K562 (cell line): ENCODE data around the gene FBLIM1. TPM values are rescaled to one million over a fixed set of nuclear protein-coding genes. Genes with fewer than 3 reads are reported as not detected.
A peak's percentile ranks its signal among the peaks of the same experiment; 100 is the strongest.

ENCODE experiments used
- BACH1 ChIP-seq: fragments of 200-800 bp; sonication (Bioruptor generic); IDR thresholded peaks from 2 replicates; pipeline ENCODE4 v1.6.1; 2016; ENCODE audit warnings: missing genetic modification characterization, missing compliant biosample characterization
- CC2D1A ChIP-seq: fragments of 450-650 bp; IDR thresholded peaks from 2 replicates; pipeline ENCODE4 v1.6.1; 2017; ENCODE audit warnings: mild to moderate bottlenecking
- CHD1 ChIP-seq: fragments of 200-600 bp; sonication (generic); IDR thresholded peaks from one replicate; pipeline ENCODE4 v1.6.1; 2012; ENCODE audit warnings: mild to moderate bottlenecking, moderate library complexity, low read length, inconsistent platforms
- DPF2 ChIP-seq: fragments of 450-650 bp; IDR thresholded peaks from 2 replicates; pipeline ENCODE4 v1.6.1; 2016
- EP400 ChIP-seq: fragments of 450-650 bp; IDR thresholded peaks from 2 replicates; pipeline ENCODE4 v1.6.1; 2017; ENCODE audit warnings: antibody characterized with exemption, mild to moderate bottlenecking, moderate library complexity
- EZH2 ChIP-seq: IDR thresholded peaks from 2 replicates; pipeline ENCODE4 v1.6.1; 2012; ENCODE audit warnings: low read depth, mild to moderate bottlenecking, inconsistent platforms, low read length, borderline replicate concordance
- GABPB2 ChIP-seq: fragments of 250-450 bp; sonication (Bioruptor Pico); conservative IDR thresholded peaks from 2 replicates; pipeline ENCODE4 v1.5.1; 2021; ENCODE audit warnings: mild to moderate bottlenecking
- HEY1 ChIP-seq: fragments of 250-450 bp; sonication (Bioruptor Pico); IDR thresholded peaks from 2 replicates; pipeline ENCODE4 v1.5.0; 2020; ENCODE audit warnings: mild to moderate bottlenecking, moderate library complexity, borderline replicate concordance
- MCM5 ChIP-seq: fragments of 450-650 bp; IDR thresholded peaks from 2 replicates; pipeline ENCODE4 v1.6.1; 2016; ENCODE audit warnings: low read depth
- NCOR1 ChIP-seq: fragments of 450-650 bp; IDR thresholded peaks from 2 replicates; pipeline ENCODE4 v1.6.1; 2016; ENCODE audit warnings: mild to moderate bottlenecking, moderate library complexity
- NKRF ChIP-seq: fragments of 450-650 bp; IDR thresholded peaks from 2 replicates; pipeline ENCODE4 v1.6.1; 2016; ENCODE audit warnings: borderline replicate concordance
- NR4A1 ChIP-seq, 2 experiments: fragments of 250-450 bp in 1 of 2; fragments of 450-650 bp in 1 of 2; sonication (Bioruptor Pico) in 1 of 2; IDR thresholded peaks; 2 replicates each; pipeline versions ENCODE4 v1.4.0 to v1.6.1; 2016 to 2020; ENCODE audit warnings: mild to moderate bottlenecking in 2 of 2, missing compliant biosample characterization in 1 of 2, missing genetic modification characterization in 1 of 2, moderate library complexity in 1 of 2
- RB1 ChIP-seq: fragments of 450-650 bp; IDR thresholded peaks from 2 replicates; pipeline ENCODE4 v1.6.1; 2017; ENCODE audit warnings: low read depth, mild to moderate bottlenecking
- RFX1 ChIP-seq: fragments of 450-650 bp; IDR thresholded peaks from 2 replicates; pipeline ENCODE4 v1.6.1; 2016; ENCODE audit warnings: mild to moderate bottlenecking, moderate library complexity
- RHOXF2B ChIP-seq: fragments of 250-450 bp; sonication (Bioruptor Pico); conservative IDR thresholded peaks from 2 replicates; pipeline ENCODE4 v1.5.1; 2021
- SNAPC5 ChIP-seq: fragments of 250-450 bp; sonication (Bioruptor Pico); IDR thresholded peaks from 2 replicates; pipeline ENCODE4 v1.8.0; 2021; ENCODE audit warnings: moderate library complexity, mild to moderate bottlenecking, inconsistent platforms
- TEAD4 ChIP-seq, 2 experiments: sonication (generic) in 1 of 2; formaldehyde crosslinking in 1 of 2; IDR thresholded peaks; 2 replicates each; pipeline versions ENCODE4 v1.6.1 to v1.8.0; 2012 to 2022; ENCODE audit warnings: borderline replicate concordance in 1 of 2, inconsistent platforms in 1 of 2, low read length in 1 of 2, mild to moderate bottlenecking in 1 of 2, missing genetic modification reagents in 1 of 2
- ZFPM2 ChIP-seq: fragments of 250-450 bp; sonication (Bioruptor Pico); IDR thresholded peaks from 2 replicates; pipeline ENCODE4 v1.5.1; 2022; ENCODE audit warnings: mild to moderate bottlenecking
- ZKSCAN1 ChIP-seq: fragments of 150-350 bp; IDR thresholded peaks from 2 replicates; pipeline ENCODE4 v1.6.1; 2016; ENCODE audit warnings: low read depth, low read length
- ZNF316 ChIP-seq: fragments of 450-650 bp; IDR thresholded peaks from 2 replicates; pipeline ENCODE4 v1.6.1; 2016
- ZNF507 ChIP-seq: conservative IDR thresholded peaks from 2 replicates; pipeline ENCODE4 v1.6.1; 2017; ENCODE audit warnings: missing genetic modification characterization, missing compliant biosample characterization
- ZNF780A ChIP-seq: fragments of 250-450 bp; sonication (Bioruptor Pico); IDR thresholded peaks from 2 replicates; pipeline ENCODE4 v1.5.0; 2021; ENCODE audit warnings: mild to moderate bottlenecking
- polyA plus RNA-seq, 8 experiments: library from polyadenylated mRNA; depleted of rRNA in 4 of 8; stranded (reverse) in 5 of 8; unstranded in 3 of 8; fragments of >200 nt; fragmentation: Nextera tagmentation in 2 of 8; fragmentation: Illumina TruSeq in 1 of 8; extraction: Ambion mirVana in 2 of 8; extraction: Trizol in 1 of 8; gene quantifications; 2 replicates each; pipeline versions ENCODE4 v1.2.1 to v1.2.3, GENCODE V29; 2011 to 2014; ENCODE audit warnings: inconsistent platforms in 1 of 8, missing spikeins in 1 of 8
- total RNA-seq, 7 experiments: library from RNA; depleted of rRNA in 6 of 7; stranded (reverse); fragments of >200 nt in 6 of 7; fragmentation: Illumina TruSeq in 2 of 7; extraction: Trizol in 2 of 7; gene quantifications; 2 replicates each; pipeline versions ENCODE4 v1.2.1 to v1.2.3, GENCODE V29; 2011 to 2021; ENCODE audit warnings: low replicate concordance in 1 of 7
- TF ChIP-seq, protein P1 (sequence below): fragments of 250-450 bp; sonication (Bioruptor Pico); IDR thresholded peaks from 2 replicates; pipeline ENCODE4 v1.9.0; 2021; ENCODE audit warnings: mild to moderate bottlenecking
- TF ChIP-seq, protein P2 (sequence below): fragments of 250-450 bp; sonication (Bioruptor Pico); IDR thresholded peaks from 2 replicates; pipeline ENCODE4 v1.5.0; 2020; ENCODE audit warnings: mild to moderate bottlenecking
- TF ChIP-seq, protein P3 (sequence below): fragments of 200-800 bp; sonication (Bioruptor generic); IDR thresholded peaks from 2 replicates; pipeline ENCODE4 v1.6.1; 2017; ENCODE audit warnings: missing genetic modification characterization, missing compliant biosample characterization

Gene FBLIM1
- total and polyA plus RNA-seq, 9 of the 15 experiments (the other 6 are each of a cell fraction or from before 2014, with no cell fraction given), result 0.14 to 0.24 TPM; not detected in 7

DNA sequence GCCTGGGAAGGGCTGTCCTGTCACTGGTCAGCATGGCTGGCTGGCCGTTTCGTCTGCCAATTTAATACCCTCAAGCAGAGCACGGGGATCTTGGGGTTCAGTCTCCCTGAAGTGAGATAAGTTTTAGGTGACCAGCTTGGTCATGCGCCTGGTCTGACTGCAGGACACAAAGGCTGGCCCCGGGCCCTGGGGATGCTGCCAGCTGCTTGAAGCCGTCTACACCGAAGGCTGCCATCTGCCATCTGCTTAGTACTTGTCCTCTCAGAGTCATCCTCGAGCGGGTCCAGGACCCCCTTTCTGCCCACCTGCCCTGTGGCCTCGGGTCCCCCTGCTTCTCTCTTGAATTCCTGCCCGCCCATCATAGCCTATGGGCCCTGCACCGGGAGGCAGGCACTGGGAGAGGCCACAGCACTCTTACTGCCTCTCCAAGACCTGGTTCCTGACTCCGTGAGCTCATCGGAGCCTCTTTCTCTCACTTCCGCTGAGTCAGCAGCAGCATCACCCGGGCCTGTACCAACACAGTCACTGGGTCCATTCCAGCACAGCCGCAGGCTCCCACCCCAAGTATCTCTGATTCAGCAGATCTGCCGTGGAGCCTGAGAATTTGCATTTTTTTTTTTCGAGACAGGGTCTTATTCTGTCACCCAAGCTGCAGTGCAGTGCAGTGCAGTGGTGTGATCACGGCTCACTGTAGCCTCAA is 7.0 kb downstream of the FBLIM1 start (continued):
- TF ChIP-seq, protein P1, sequence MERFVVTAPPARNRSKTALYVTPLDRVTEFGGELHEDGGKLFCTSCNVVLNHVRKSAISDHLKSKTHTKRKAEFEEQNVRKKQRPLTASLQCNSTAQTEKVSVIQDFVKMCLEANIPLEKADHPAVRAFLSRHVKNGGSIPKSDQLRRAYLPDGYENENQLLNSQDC, result no peak
- no peak for TF ChIP-seq DPF2
- TF ChIP-seq ZKSCAN1, result no peak
- no peak for TF ChIP-seq EZH2
- no peak for TF ChIP-seq EP400
- TF ChIP-seq ZNF780A, result no peak
- no peak for TF ChIP-seq MCM5
- peak; percentile 99 for TF ChIP-seq ZNF316
- TF ChIP-seq BACH1 (tag), result peak; percentile 89
- no peak for TF ChIP-seq NCOR1
- TF ChIP-seq SNAPC5 (CRISPR knock-in tag), result no peak
- TF ChIP-seq RHOXF2B (CRISPR knock-in tag), result no peak
- no peak for TF ChIP-seq HEY1 (CRISPR knock-in tag)
- no peak for TF ChIP-seq ZNF507 (tag)
- no peak for TF ChIP-seq NR4A1 (CRISPR knock-in tag; IDR thresholded peaks at IDR 0.05)
- no peak for TF ChIP-seq NR4A1 (tag; IDR thresholded peaks at IDR 0.05)
- no peak for TF ChIP-seq TEAD4 (IDR thresholded peaks at IDR 0.05; ENCODE audit: low read length)
- no peak for TF ChIP-seq TEAD4 (CRISPR knock-in tag; IDR thresholded peaks at IDR 0.05; ENCODE audit: borderline replicate concordance)
- no peak for TF ChIP-seq RFX1
- TF ChIP-seq CC2D1A, result no peak
- TF ChIP-seq, protein P2, sequence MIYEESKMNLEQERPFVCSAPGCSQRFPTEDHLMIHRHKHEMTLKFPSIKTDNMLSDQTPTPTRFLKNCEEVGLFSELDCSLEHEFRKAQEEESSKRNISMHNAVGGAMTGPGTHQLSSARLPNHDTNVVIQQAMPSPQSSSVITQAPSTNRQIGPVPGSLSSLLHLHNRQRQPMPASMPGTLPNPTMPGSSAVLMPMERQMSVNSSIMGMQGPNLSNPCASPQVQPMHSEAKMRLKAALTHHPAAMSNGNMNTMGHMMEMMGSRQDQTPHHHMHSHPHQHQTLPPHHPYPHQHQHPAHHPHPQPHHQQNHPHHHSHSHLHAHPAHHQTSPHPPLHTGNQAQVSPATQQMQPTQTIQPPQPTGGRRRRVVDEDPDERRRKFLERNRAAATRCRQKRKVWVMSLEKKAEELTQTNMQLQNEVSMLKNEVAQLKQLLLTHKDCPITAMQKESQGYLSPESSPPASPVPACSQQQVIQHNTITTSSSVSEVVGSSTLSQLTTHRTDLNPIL (CRISPR knock-in tag), result no peak
- TF ChIP-seq, protein P3, sequence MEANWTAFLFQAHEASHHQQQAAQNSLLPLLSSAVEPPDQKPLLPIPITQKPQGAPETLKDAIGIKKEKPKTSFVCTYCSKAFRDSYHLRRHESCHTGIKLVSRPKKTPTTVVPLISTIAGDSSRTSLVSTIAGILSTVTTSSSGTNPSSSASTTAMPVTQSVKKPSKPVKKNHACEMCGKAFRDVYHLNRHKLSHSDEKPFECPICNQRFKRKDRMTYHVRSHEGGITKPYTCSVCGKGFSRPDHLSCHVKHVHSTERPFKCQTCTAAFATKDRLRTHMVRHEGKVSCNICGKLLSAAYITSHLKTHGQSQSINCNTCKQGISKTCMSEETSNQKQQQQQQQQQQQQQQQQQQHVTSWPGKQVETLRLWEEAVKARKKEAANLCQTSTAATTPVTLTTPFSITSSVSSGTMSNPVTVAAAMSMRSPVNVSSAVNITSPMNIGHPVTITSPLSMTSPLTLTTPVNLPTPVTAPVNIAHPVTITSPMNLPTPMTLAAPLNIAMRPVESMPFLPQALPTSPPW (CRISPR knock-in tag), result no peak
- TF ChIP-seq CHD1, result no peak
- TF ChIP-seq ZFPM2 (CRISPR knock-in tag), result no peak
- TF ChIP-seq NKRF, result no peak
- TF ChIP-seq GABPB2 (CRISPR knock-in tag), result no peak
- no peak for TF ChIP-seq RB1
